ENCODE data around the gene CFAP251. TPM values are rescaled to one million over a fixed set of nuclear protein-coding genes. Genes with fewer than 3 reads are reported as not detected.
A peak's percentile ranks its signal among the peaks of the same experiment; 100 is the strongest.
"Not testable (repeated sequence)": the region's sequence is repeated elsewhere in the genome, so short reads cannot be mapped to it uniquely, and the experiment has no call there.

Gene CFAP251
- total RNA-seq, 1 experiment from 2014 or later: 0.24 TPM

DNA sequence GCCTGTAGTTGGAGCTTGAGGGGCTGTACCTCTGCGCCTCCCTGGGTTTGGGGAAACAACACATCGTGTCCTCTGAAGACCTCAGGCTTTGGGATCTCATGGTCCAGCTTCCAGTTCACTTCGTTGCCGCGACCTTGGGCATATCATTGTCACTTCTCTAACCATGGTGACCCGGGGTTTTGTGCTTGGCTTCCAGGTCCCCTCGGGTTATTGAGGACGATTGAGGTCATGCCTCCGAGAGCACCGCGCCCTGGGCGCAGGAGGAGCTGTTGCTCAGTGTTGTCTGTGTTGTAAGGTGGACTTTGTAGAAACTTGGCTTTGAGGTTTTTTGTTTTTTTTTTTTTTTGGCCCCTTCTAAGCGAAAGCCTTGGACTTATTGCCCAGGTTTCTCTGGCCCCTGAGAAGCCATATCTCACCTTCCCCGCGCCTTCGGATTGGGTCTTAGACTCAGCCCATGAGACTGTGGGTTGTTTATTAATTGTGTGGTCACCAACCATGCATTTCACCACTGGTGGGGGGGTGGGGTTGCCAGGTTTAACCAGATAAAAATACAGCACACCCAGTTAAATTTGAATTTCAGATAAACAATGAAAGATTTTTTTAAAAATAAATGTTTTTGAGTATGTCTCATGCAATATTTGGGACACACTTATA, 105.9 kb downstream of the CFAP251 start:
- no peak overlapping the region for H3K4me3 ChIP-seq (ENCODE audit: insufficient read depth, low read depth, low read length)
- H3K27me3 ChIP-seq (ENCODE audit: control insufficient read depth, insufficient read depth, low read length): peaks cover 19% of the 10 kb centered on the region
- H3K36me3 ChIP-seq (replicated peaks; ENCODE audit: control insufficient read depth, insufficient read depth, low read length): no peaks in the 10 kb centered on the region; the same call in 1 of the 2 replicates
- DNase-seq: no peak

DNA sequence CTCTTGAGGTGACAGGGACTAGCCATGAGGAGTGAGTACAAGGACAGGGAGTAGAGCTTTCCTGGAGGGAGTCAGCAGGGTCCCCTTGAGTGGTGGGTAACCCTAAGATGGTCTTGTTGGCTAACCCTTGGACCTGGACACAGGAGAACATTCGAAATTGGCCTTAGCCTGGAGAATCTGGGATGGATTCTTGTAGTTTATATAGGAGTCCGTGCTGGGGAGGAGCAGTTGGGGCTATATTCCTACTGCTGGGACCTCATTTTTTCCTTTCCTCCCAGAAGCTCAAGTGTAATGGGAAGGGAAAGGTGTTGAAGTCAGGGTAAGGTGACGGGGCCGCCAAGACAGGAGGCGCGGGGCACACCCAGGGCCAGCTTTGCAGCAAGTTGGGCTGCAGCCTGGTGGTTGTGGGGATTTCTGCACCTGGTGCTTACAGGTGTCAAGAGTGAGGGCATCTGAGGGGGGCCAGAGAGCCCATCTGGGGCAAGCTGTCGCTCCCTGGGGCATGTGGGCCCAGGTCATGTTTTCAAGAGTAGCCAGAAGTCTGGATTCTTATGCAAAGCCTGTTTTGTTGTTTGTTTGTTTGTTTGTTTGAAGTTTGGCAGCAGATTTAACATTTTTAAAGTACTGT, 108.4 kb downstream of the CFAP251 start:
- no peak overlapping the region for H3K4me3 ChIP-seq (ENCODE audit: insufficient read depth, low read depth, low read length)
- H3K36me3 ChIP-seq (replicated peaks; ENCODE audit: control insufficient read depth, insufficient read depth, low read length): no peaks in the 10 kb centered on the region; the same call in 1 of the 2 replicates
- DNase-seq: peak; percentile 76
- H3K27me3 ChIP-seq (ENCODE audit: control insufficient read depth, insufficient read depth, low read length): peaks cover 4% of the 10 kb centered on the region

- DNase-seq: peak; percentile 31
- no peak overlapping the region for H3K4me3 ChIP-seq (ENCODE audit: insufficient read depth, low read depth, low read length)
- no peaks in the 10 kb centered on the region for H3K27me3 ChIP-seq (ENCODE audit: control insufficient read depth, insufficient read depth, low read length)
- no peaks in the 10 kb centered on the region; the same call in 1 of the 2 replicates for H3K36me3 ChIP-seq (replicated peaks; ENCODE audit: control insufficient read depth, insufficient read depth, low read length)
These were observed 109.9 kb downstream of the CFAP251 start for GRCh38 chr12:122028165-122028904.

DNA sequence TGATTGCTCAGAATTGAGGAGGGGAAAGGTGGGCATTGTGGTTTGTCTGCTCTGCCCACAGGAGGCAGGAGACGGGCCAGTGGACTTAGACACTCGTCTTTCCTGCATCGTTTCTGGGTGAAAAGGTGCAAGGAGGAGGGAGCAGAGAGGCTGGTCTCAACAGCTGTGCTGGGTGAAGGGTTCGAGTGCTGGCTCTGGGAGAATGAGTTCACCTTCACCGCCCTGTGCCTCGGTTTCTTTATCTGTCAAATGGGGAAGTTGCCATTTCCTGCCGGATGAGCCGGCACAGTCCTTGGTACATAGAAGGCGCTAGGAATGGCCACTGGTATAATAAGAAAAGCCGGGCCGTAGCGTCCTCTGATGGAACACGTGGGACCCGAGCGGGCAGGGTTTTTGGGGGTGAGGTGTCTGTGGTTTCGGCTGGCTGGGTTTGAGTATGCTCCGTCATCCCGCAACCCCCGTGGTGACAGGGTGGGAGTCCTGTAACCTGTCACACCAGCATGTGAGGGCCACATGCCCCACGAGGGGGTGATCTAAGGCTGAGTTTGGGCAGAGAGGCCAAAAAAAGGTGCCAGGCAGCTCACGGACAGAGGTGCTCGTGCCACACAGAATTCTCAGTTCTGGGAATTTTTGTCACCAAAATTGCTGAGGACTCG, 110.6 kb downstream of the CFAP251 start:
- DNase-seq: peak; percentile 47
- Histone ChIP-seq H3K27me3 (ENCODE audit: control insufficient read depth, insufficient read depth, low read length) (no peaks in the 10 kb centered on the region), H3K4me3 (ENCODE audit: insufficient read depth, low read depth, low read length) (no peak overlapping the region), H3K36me3 (replicated peaks; ENCODE audit: control insufficient read depth, insufficient read depth, low read length) (no peaks in the 10 kb centered on the region; the same call in 1 of the 2 replicates)

DNA sequence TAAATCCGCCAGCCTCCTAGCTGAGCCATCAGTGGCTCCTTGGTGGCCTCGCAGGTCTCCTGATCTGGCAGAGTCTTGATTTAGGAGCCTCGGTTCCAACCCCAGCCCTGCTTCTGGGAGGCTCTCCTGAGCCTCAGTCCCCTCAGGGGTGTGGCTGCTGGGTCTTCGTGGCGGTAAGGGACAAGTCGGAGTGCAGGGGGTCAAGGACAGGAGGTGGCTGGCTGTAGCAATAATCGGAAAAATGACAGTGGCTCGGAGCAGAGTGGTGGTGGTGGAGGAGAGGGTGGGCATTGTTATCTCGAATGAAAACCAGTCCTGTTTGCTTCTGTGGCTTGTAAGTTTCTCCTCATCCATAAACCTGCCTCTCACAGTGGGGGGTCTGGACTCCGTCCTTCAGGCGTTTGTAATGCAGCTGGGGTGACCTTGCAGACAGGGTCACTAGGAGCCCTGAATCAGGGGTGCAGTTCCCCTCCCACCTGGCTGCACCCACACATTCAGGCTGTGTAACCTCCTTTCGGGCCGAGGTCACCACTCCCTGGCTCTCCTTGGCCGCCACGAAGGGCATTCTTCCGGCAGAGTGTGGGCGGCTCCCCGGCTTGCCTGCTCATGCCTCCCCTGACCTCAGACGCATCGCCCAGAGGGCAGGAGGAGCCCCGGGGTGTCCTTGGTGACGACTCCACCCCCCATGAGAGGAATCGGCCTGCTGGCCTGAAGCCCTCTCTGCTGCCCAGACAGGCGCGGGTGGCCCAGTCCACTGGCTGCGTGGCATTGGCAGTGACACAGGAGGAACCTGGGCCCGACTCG, 111.4 kb downstream of the CFAP251 start:
- DNase-seq: peak; percentile 69
- no peaks in the 10 kb centered on the region; the same call in 1 of the 2 replicates for H3K36me3 ChIP-seq (replicated peaks; ENCODE audit: control insufficient read depth, insufficient read depth, low read length)
- H3K4me3 ChIP-seq (ENCODE audit: insufficient read depth, low read depth, low read length): no peak overlapping the region
- H3K27me3 ChIP-seq (ENCODE audit: control insufficient read depth, insufficient read depth, low read length): no peaks in the 10 kb centered on the region

- Histone ChIP-seq H3K36me3 (replicated peaks; ENCODE audit: control insufficient read depth, insufficient read depth, low read length) (peaks cover 3% of the 10 kb centered on the region), H3K4me3 (ENCODE audit: insufficient read depth, low read depth, low read length) (no peak overlapping the region), H3K27me3 (ENCODE audit: control insufficient read depth, insufficient read depth, low read length) (no peaks in the 10 kb centered on the region)
- DNase-seq: peak; percentile 38
These were observed 112.1 kb downstream of the CFAP251 start for GRCh38 chr12:122030424-122031035.

GRCh38 chr12:122031342-122032216, 113.2 kb downstream of the CFAP251 start:
- Histone ChIP-seq H3K36me3 (replicated peaks; ENCODE audit: control insufficient read depth, insufficient read depth, low read length) (peaks cover 3% of the 10 kb centered on the region), H3K4me3 (ENCODE audit: insufficient read depth, low read depth, low read length) (no peak overlapping the region), H3K27me3 (ENCODE audit: control insufficient read depth, insufficient read depth, low read length) (no peaks in the 10 kb centered on the region)
- DNase-seq: peak; percentile 95

DNA sequence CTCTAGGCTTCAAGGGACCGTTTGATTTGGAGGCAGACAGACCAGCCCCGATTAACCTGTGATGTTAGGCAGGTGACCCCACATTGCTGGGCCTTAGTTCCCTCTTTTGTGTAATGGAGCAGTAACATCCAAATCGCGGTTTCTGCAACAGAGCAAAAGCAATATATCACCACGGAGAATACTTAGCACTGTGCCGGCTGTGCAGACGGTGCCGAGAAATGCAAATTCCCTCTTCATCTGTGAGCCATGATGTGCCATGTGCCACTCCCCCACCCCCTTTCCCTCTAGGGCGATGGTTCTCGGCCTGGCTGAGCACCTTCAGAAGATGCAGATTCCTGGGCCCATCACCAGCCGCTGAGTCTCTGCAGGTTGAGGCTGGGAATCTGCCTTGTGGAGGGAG, 114.2 kb downstream of the CFAP251 start:
- peaks cover 3% of the 10 kb centered on the region for H3K36me3 ChIP-seq (replicated peaks; ENCODE audit: control insufficient read depth, insufficient read depth, low read length)
- DNase-seq: peak; percentile 14
- H3K4me3 ChIP-seq (ENCODE audit: insufficient read depth, low read depth, low read length): no peak overlapping the region
- H3K27me3 ChIP-seq (ENCODE audit: control insufficient read depth, insufficient read depth, low read length): no peaks in the 10 kb centered on the region

DNA sequence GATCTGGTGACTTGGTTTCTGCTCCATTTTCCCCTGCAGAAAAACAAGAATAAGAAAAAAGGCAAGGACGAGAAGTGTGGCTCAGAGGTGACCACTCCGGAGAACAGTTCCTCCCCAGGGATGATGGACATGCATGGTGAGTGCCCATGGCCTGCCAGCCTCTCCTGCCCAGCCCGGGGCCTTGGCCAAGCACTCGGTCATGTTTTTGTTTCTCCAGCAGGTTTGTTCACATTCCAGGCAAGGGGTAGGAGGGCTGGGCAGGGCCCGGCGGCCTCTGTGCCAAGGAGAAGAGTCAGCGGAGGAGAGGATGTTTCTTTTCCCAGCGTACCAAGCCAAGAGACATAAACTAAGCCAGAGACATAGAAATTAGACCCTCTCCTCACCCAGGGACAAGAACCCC, 116.9 kb downstream of the CFAP251 start:
- no peaks in the 10 kb centered on the region for H3K27me3 ChIP-seq (ENCODE audit: control insufficient read depth, insufficient read depth, low read length)
- DNase-seq: peak; percentile 19
- H3K4me3 ChIP-seq (ENCODE audit: insufficient read depth, low read depth, low read length): no peak overlapping the region
- H3K36me3 ChIP-seq (replicated peaks; ENCODE audit: control insufficient read depth, insufficient read depth, low read length): peaks cover 5% of the 10 kb centered on the region

DNA sequence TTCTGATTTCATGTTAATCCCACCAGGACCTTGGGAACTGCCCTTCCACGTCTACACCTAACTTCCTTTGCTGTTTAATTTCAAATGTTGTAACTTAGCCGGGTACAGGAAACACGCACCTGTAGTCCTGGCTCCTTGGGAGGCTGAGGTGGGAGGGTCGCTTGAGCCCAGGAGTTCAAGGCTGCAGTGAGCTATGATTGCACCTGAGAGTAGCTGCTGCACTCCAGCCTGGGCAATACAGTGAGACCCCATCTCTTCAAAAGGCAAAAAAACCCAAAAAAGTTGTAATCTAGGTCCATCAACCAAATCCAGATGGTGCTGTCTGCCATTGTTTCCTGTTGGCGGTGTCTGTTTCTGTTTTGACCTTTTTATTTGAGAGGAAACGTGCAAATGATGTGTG, 117.8 kb downstream of the CFAP251 start:
- H3K4me3 ChIP-seq (ENCODE audit: insufficient read depth, low read depth, low read length): no peak overlapping the region
- peaks cover 5% of the 10 kb centered on the region for H3K36me3 ChIP-seq (replicated peaks; ENCODE audit: control insufficient read depth, insufficient read depth, low read length)
- H3K27me3 ChIP-seq (ENCODE audit: control insufficient read depth, insufficient read depth, low read length): no peaks in the 10 kb centered on the region
- no peak for DNase-seq

DNA sequence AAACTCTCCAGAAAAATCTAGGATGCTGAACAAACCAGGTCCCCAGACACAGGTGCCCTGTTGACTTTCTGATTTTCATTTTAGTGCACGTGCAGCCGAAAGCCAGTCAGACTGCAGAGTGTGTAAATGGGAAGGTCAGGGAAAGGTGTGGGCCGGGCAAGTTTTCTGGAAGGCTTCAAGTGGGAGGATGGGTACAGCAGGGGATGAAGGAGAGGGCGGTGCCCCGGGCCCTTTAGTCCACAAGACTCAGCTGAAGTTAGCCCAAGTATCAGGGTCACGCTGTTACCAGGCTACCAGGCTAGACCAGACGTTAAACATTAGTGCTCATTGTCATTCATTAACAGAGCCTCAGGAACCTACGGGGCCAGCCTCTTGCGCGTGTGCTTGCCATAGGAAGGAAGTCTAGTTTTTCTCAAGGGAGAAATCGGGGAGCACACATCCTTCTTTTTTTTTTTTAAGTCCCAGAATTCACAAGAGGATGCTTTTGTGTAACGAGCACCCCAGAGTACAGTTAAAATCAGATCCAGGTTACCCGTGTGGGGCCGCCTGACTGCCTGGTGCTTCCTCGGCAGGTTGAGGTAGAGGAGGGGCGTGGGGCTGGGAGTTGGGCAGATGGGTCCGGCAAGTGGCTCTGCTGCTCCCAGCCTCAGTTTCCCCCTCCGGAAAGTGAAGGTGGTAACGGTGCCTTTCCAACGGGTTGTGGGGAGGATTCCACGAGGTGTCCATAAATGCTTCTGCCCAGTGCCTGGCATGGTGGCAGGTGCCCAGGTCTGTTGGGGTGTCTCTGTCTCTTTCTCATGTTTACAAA, 122.4 kb downstream of the CFAP251 start:
- no peak for DNase-seq
- Histone ChIP-seq H3K4me3 (ENCODE audit: insufficient read depth, low read depth, low read length) (no peak overlapping the region), H3K27me3 (ENCODE audit: control insufficient read depth, insufficient read depth, low read length) (no peaks in the 10 kb centered on the region), H3K36me3 (replicated peaks; ENCODE audit: control insufficient read depth, insufficient read depth, low read length) (peaks cover 2% of the 10 kb centered on the region)

GRCh38 chr12:122041458-122041857, 123.1 kb downstream of the CFAP251 start:
- not testable (repeated sequence) for H3K27me3 ChIP-seq (ENCODE audit: control insufficient read depth, insufficient read depth, low read length); H3K36me3 ChIP-seq (replicated peaks; ENCODE audit: control insufficient read depth, insufficient read depth, low read length); H3K4me3 ChIP-seq (ENCODE audit: insufficient read depth, low read depth, low read length); DNase-seq

Measured in H7 (cell line).